Choroid plexus epithelial cell (primary cell): ENCODE measurements around the gene TRDMT1.
A peak's percentile ranks its signal among the peaks of the same experiment; 100 is the strongest.

Source experiments
- DNase-seq: peaks from one replicate; pipeline ENCODE4 v3.0.0-alpha.2; 2010; ENCODE audit warnings: low read depth
- H3K4me3 ChIP-seq: 2 replicates; pipeline ENCODE4 v1.5.1; 2011; ENCODE audit warnings: low read depth, mild to moderate bottlenecking, control low read depth, low read length, moderate library complexity
- CTCF ChIP-seq: conservative IDR thresholded peaks from 2 replicates; pipeline ENCODE4 v1.5.1; 2011; ENCODE audit warnings: low read depth, mild to moderate bottlenecking, control low read depth, inconsistent platforms, low read length, moderate library complexity

Gene TRDMT1

GRCh38 chr10:17200912-17201793, at the start of gene TRDMT1:
TSS of gene TRDMT1 (minus strand) at chr10:17201672. CDS start at chr10:17201634, 38 bp downstream.
- peak; percentile 18 for TF ChIP-seq CTCF
- DNase-seq, result peak; percentile 94
- H3K4me3 ChIP-seq, result peak within 1 kb of the TSS; percentile 76

DNA sequence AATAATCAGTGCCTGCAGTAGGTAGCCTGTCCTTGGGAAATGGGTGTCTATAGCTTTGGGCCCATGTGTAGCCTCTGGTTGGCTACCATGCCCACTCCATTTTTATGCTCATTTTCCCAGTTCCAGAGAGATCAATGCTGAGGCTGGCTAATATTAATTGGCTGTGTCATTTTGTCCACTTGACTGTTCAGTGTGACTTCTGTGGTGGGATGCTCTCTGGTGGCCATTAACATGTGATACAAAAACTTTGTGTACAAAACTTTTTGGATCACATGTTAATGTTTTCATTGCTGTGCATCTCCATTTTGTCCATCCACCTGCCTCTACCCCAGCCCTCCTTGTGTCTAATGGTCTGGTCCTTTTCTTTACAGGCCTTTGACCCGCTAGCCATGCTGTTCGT, 49.3 kb upstream of the TRDMT1 start:
- TF ChIP-seq CTCF, result peak; percentile 7
- H3K4me3 ChIP-seq, result no peak overlapping the region
- no peak for DNase-seq

DNA sequence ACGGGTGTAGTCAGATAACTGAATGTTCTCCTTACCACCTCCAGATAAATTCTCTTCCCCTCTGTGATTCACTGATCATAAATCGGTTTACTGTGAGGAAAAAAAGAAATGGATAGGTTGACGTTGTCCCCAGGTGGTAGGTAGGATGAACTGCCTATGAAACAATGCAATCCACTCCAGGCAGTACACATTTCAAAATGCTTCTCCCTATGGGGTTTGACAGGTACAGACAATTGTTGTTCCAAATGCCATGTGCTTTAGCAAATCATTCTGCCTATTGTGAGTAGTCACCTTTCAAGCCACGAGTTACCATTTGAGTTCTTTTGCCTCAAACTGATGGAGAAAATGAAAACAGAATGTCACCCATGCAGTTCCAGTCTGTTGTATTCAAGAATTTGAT, 48.3 kb upstream of the TRDMT1 start:
- TF ChIP-seq CTCF, result peak; percentile 63
- DNase-seq, result peak; percentile 60
- H3K4me3 ChIP-seq, result no peak overlapping the region

DNA sequence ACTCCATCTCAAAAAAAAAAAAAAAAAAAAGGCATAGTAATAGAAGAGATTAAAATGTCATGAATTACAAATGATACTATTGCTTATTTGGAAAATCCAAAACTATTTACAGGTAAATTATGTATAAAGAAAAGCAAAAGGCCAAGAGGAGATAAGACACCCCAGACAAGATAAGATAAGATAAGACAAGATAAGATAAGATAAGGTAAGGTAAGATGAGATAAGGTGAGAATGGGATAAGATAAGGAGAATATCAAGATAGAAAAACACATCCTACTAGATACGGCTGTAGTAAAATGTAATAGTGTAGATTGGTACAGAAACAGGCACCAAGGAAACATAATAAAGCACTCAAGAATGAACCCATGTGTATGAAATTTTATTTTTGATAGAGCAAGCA, 47.5 kb upstream of the TRDMT1 start:
- H3K4me3 ChIP-seq, result no peak overlapping the region
- DNase-seq, result no peak
- TF ChIP-seq CTCF, result no peak

GRCh38 chr10:17247210-17247609, 45.7 kb upstream of the TRDMT1 start:
- no peak for DNase-seq
- no peak overlapping the region for H3K4me3 ChIP-seq
- no peak for TF ChIP-seq CTCF

- no peak overlapping the region for H3K4me3 ChIP-seq
- peak; percentile 61 for DNase-seq
- no peak for TF ChIP-seq CTCF
These were observed 43.4 kb upstream of the TRDMT1 start for GRCh38 chr10:17244700-17245365.
